ENCODE data around the gene DOCK4.

The DOCK4 gene

DNA sequence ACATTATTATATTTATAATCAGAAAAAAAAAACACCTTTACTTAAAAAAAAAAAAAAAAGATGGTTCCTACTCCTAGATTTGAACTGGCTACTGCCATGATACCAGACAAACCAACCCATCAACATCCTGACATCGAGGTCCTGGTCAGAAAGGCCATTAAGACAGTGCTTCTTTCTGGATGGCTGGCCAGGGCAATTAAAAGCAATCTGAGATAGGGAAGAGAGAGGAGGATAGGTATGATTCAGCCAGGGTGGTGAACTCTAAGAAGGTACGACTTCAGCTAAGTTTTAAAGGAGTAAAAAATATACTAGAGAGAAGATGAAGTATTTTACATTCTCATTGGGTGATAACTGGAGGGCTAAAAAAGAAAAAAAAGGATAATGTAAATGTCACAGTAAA lies 139.0 kb downstream of the DOCK4 start:
- TF ChIP-seq, protein P1, sequence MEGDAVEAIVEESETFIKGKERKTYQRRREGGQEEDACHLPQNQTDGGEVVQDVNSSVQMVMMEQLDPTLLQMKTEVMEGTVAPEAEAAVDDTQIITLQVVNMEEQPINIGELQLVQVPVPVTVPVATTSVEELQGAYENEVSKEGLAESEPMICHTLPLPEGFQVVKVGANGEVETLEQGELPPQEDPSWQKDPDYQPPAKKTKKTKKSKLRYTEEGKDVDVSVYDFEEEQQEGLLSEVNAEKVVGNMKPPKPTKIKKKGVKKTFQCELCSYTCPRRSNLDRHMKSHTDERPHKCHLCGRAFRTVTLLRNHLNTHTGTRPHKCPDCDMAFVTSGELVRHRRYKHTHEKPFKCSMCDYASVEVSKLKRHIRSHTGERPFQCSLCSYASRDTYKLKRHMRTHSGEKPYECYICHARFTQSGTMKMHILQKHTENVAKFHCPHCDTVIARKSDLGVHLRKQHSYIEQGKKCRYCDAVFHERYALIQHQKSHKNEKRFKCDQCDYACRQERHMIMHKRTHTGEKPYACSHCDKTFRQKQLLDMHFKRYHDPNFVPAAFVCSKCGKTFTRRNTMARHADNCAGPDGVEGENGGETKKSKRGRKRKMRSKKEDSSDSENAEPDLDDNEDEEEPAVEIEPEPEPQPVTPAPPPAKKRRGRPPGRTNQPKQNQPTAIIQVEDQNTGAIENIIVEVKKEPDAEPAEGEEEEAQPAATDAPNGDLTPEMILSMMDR (IDR thresholded peaks at IDR 0.05; ENCODE audit: control insufficient read depth, insufficient read depth, low read depth, low read length, missing control alignments), result no peak
- DNase-seq (ENCODE audit: low read depth), result no peak
- H3K4me3 ChIP-seq (ENCODE audit: control insufficient read depth, low read depth, low read length), result no peak overlapping the region

- no peak overlapping the region for H3K4me3 ChIP-seq (ENCODE audit: control insufficient read depth, low read depth, low read length)
- TF ChIP-seq, protein P1 (IDR thresholded peaks at IDR 0.05; ENCODE audit: control insufficient read depth, insufficient read depth, low read depth, low read length, missing control alignments), result no peak
- DNase-seq (ENCODE audit: low read depth), result no peak
These were observed 140.4 kb downstream of the DOCK4 start for GRCh38 chr7:112065758-112066157.

DNA sequence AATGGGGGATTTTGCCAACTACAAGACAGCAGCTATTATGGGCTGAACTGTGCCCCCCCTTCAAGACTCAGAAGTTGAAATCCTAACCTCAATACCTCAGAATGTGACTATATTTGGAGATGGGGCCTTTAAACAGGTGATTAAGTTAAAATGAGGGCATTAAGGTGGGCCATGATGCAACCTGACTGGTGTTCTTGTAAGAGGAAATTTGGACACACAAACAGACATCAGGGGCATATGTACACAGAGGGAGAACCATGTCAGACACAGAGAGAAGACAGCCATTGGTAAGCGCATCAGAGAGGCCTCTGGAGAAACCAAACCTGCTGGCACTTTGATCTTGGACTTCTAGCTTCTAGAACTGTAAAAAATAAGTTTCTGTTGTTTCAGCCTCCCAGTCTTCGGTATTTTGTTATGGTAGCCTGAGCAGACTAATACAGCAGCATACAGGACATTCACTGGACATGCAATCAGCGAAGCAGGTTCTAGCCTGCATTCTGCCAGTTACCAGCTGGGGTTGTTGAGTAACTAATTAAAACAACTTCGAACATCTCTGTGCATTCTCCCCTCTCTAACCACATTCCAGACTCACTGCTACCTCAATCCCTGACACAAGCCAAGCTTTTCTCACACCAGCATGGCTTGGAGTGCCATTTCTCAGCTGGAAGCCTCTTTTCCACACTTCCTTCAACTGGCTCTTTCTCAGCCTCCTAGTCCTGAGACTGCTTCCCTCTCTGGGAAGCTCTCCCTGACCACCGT lies 141.4 kb downstream of the DOCK4 start:
- DNase-seq (ENCODE audit: low read depth), result no peak
- TF ChIP-seq, protein P1 (IDR thresholded peaks at IDR 0.05; ENCODE audit: control insufficient read depth, insufficient read depth, low read depth, low read length, missing control alignments), result no peak
- no peak overlapping the region for H3K4me3 ChIP-seq (ENCODE audit: control insufficient read depth, low read depth, low read length)

GRCh38 chr7:112063974-112064373 lies 142.2 kb downstream of the DOCK4 start:
- H3K4me3 ChIP-seq (ENCODE audit: control insufficient read depth, low read depth, low read length), result no peak overlapping the region
- TF ChIP-seq, protein P1 (IDR thresholded peaks at IDR 0.05; ENCODE audit: control insufficient read depth, insufficient read depth, low read depth, low read length, missing control alignments), result no peak
- no peak for DNase-seq (ENCODE audit: low read depth)

DNA sequence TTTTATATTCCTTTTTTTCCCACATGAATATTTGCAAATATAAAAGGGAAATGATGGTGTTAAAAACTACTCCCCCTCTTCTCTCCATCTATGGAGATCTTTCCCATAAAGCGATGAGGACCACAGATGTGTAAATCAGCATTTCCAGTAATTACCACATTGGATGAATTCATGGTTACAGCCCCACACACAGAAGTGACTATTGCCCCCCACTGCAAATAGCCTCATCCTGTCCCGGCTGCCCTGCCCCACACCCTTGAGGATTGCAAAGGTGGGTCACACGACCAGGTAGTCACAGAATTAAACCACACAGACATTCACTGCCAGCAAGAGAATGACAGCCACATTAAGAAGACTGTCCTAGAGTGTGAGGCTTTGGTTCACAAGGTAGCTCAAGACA lies 145.1 kb downstream of the DOCK4 start:
- TF ChIP-seq, protein P1 (IDR thresholded peaks at IDR 0.05; ENCODE audit: control insufficient read depth, insufficient read depth, low read depth, low read length, missing control alignments), result no peak
- no peak for DNase-seq (ENCODE audit: low read depth)
- H3K4me3 ChIP-seq (ENCODE audit: control insufficient read depth, low read depth, low read length), result no peak overlapping the region

DNA sequence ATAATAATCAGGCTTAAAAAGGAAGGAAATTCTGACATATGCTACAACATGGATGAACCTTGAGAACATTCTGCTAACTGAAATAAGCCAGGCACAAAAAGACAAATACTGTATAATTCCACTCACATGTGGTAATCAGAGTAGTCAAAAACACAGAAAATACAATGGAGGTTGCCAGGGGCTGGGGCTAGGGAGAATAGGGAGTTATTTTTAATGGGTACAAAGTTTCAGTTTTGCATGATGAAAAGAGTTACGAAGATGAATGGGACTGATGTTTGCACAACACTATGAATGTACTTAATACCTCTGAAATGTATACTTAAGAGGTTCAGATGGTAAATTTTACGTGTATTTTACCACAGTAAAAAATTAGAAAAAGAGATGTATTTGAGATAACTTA lies 145.6 kb downstream of the DOCK4 start:
- TF ChIP-seq, protein P1 (IDR thresholded peaks at IDR 0.05; ENCODE audit: control insufficient read depth, insufficient read depth, low read depth, low read length, missing control alignments), result no peak
- no peak for DNase-seq (ENCODE audit: low read depth)
- no peak overlapping the region for H3K4me3 ChIP-seq (ENCODE audit: control insufficient read depth, low read depth, low read length)
